ENCODE data around the gene TNFRSF12A.

Gene TNFRSF12A

DNA sequence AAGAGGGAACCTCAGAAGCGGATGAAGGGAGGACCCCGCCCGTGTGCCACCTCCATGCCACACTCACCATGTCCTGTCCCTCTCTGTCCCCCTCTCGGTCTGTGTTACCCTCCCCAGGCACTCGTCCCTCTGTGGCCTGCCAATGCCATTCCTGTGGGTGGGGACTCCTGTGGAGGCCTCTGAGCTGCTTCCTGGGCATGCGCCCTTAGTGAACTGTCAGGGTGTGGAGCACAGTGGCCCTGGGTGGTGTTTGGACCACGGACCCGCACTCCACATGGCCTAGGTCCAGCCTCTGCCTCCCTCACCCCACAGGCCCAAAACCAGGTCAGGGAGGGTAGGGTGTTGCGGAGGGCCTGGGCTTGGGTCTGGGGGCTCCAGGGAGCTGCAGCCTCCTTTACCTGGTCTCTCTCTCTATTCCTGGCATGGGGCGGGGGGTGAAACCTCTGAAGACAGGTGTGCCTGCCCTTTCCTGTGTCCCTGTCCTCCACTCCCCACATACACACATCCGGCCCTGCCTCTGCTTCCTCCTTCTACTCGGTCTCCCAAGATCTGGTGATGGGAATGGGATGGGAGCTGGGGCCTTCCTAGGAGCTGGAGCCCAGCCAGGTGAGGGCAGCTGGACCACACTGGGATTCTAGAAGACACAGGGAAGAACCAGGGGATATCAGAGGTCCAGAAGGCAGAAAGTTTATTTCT lies 28.5 kb upstream of the TNFRSF12A start:
- in situ Hi-C loops (cut with MboI; ENCODE audit: low sequenced_read_pairs, unreplicated experiment), result no loop called here
- TF ChIP-seq, protein P1, sequence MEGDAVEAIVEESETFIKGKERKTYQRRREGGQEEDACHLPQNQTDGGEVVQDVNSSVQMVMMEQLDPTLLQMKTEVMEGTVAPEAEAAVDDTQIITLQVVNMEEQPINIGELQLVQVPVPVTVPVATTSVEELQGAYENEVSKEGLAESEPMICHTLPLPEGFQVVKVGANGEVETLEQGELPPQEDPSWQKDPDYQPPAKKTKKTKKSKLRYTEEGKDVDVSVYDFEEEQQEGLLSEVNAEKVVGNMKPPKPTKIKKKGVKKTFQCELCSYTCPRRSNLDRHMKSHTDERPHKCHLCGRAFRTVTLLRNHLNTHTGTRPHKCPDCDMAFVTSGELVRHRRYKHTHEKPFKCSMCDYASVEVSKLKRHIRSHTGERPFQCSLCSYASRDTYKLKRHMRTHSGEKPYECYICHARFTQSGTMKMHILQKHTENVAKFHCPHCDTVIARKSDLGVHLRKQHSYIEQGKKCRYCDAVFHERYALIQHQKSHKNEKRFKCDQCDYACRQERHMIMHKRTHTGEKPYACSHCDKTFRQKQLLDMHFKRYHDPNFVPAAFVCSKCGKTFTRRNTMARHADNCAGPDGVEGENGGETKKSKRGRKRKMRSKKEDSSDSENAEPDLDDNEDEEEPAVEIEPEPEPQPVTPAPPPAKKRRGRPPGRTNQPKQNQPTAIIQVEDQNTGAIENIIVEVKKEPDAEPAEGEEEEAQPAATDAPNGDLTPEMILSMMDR (IDR thresholded peaks at IDR 0.05; ENCODE audit: borderline replicate concordance, control extremely low read depth, extremely low read depth, insufficient read depth, missing control alignments), result no peak

DNA sequence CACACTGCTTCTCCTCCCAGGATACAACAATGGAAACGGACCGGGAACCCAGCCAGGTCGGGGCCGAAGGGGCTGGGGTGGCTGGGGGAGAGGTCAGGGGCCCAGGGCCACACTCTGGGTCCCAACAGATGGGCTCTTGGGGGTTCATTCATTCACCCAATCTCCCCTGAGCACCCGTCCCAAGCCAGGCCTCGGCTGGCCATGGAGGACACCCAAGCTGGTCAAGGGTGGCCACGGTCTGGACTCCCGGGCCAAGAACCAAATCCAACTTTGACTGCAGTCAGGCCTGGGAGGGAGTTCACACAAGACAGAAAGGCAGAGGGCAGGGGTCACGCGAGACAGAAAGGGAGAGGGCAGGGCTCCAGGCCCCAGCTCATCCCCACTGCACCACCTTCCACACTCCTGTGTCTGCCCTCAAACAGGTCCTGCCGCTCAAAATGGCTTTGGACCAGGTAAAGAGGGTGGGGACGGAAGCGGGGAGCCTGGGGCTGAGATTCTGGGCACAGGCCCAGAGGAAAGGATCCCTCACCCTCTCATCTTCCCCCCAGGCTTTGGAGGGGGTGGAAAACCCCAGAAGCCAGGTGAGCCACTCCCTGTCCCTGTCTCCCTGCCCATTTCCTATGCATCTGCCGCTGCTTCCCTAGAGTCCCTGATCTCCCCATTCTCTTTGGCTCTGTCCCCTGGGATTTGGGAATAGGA lies 27.6 kb upstream of the TNFRSF12A start:
- DNase-seq (ENCODE audit: low spot score), result no peak
- TF ChIP-seq, protein P1 (IDR thresholded peaks at IDR 0.05; ENCODE audit: borderline replicate concordance, control extremely low read depth, extremely low read depth, insufficient read depth, missing control alignments), result no peak
- in situ Hi-C loops (cut with MboI; ENCODE audit: low sequenced_read_pairs, unreplicated experiment), result no loop called here

More for the DNA sequence above, 28.5 kb upstream of the TNFRSF12A start:
- no peak for DNase-seq (ENCODE audit: low spot score)

DNA sequence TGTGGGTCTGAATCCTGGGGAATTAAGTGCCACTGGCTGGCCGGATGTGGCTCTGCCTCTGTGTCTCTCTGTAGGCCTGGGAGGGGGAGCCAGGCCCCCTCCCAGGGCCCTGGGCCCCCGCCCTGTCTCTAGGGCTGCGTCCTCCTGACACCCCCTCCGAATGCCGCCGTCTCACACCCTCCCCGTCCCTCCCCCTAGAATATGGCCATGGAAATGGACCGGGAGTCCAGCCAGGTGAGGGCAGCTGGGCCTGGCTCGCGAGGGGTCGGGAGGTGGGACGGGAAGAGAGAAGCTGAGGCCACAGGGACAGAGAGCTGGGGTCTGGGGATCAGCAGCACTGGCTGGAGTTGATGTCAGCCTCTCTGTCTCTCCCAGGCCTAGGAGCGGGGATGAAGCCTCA lies 23.9 kb upstream of the TNFRSF12A start:
- in situ Hi-C loops (cut with MboI; ENCODE audit: low sequenced_read_pairs, unreplicated experiment), result no loop called here
- TF ChIP-seq, protein P1 (IDR thresholded peaks at IDR 0.05; ENCODE audit: borderline replicate concordance, control extremely low read depth, extremely low read depth, insufficient read depth, missing control alignments), result no peak
- DNase-seq (ENCODE audit: low spot score), result no peak

DNA sequence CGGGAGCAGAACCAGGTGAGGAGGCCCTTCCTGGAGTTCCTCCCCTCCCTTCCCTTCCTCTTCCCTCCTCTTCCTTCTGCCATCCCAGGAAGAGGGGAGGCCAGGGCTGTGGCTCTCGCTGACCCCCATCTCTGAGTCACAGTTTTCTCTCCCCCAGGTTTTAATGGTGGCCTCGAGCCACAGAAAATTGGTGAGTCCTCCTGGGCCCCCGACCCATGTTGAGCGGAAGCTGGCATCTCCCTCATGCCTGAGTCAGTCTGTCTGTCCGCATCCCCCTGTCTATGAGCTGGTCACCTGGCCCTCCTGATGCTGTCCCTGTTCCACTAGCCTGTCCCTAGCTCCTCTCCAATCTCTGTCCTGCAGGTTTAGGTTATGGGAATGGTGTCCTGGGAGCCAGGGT lies 20.2 kb upstream of the TNFRSF12A start:
- no peak for DNase-seq (ENCODE audit: low spot score)
- TF ChIP-seq, protein P1 (IDR thresholded peaks at IDR 0.05; ENCODE audit: borderline replicate concordance, control extremely low read depth, extremely low read depth, insufficient read depth, missing control alignments), result no peak
- in situ Hi-C loops (cut with MboI; ENCODE audit: low sequenced_read_pairs, unreplicated experiment), result no loop called here

DNA sequence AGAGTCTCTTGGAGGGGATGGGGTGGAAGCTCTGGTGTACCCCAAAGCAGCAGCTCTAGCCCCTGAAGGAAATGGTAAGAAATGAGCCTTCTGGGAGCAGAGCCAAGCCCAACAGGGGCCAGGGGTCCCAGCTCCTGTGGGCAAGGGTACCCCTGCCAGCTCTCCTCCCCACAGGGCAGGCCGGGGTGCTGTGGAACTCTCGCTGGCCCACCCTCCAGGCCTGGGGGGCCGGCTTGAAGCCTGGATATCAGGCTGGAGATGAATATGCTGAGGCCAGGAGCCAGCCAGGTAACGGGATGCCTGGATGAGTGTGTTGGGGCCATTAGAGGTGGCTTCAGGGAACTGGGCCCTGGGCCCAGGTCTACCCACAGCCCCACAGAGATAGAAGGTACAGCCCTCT lies 19.6 kb upstream of the TNFRSF12A start:
- DNase-seq (ENCODE audit: low spot score), result no peak
- TF ChIP-seq, protein P1 (IDR thresholded peaks at IDR 0.05; ENCODE audit: borderline replicate concordance, control extremely low read depth, extremely low read depth, insufficient read depth, missing control alignments), result no peak
- in situ Hi-C loops (cut with MboI; ENCODE audit: low sequenced_read_pairs, unreplicated experiment), result no loop called here

DNA sequence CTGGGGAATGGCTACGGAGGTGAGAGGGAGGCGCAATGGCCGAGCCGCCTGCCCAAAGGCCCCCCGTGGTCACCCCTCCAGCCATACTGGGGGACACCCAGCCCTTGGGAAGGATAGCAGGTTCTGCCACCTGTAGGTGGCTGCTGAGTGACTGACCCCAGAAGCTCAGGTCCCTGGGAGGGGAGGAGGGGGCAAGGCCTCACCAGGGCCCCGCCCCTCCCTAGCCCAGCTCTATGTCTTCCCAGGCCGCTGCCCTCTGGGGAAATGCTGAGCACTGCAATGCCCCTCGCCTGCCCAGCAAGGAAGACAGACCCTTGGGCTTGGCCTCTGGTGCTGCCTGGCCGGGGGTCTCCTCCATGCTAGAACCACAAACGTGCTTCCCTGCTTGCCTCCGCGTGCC lies 18.9 kb upstream of the TNFRSF12A start:
- TF ChIP-seq, protein P1 (IDR thresholded peaks at IDR 0.05; ENCODE audit: borderline replicate concordance, control extremely low read depth, extremely low read depth, insufficient read depth, missing control alignments), result no peak
- no peak for DNase-seq (ENCODE audit: low spot score)
- in situ Hi-C loops (cut with MboI; ENCODE audit: low sequenced_read_pairs, unreplicated experiment), result no loop called here
